H9 (cell line): ENCODE measurements around the gene CMTM8. TPM values are rescaled to one million over a fixed set of nuclear protein-coding genes. Genes with fewer than 3 reads are reported as not detected.
A peak's percentile ranks its signal among the peaks of the same experiment; 100 is the strongest.

Source experiments
- DNase-seq: peaks from one replicate; pipeline ENCODE4 v3.0.0-alpha.2; 2017
- H2AFZ ChIP-seq: one replicate; pipeline ENCODE4 v1.6.1; 2013; ENCODE audit warnings: mild to moderate bottlenecking, low read length, control low read depth, moderate library complexity
- H2AK5ac ChIP-seq: 2 replicates; pipeline ENCODE4 v1.6.1; 2013; ENCODE audit warnings: low read length, control low read depth, mixed read lengths; ENCODE audit not compliant: insufficient read length
- H2BK120ac ChIP-seq: one replicate; pipeline ENCODE4 v1.6.1; 2013; ENCODE audit warnings: low read depth, mild to moderate bottlenecking, low read length, control low read depth, inconsistent platforms; ENCODE audit not compliant: poor library complexity, severe bottlenecking
- H2BK12ac ChIP-seq: 2 replicates; pipeline ENCODE4 v1.6.1; 2013; ENCODE audit warnings: low read length, control low read depth, mixed read lengths, low read depth; ENCODE audit not compliant: insufficient read length
- H2BK15ac ChIP-seq: 2 replicates; pipeline ENCODE4 v1.6.1; 2013; ENCODE audit warnings: low read depth, low read length, control low read depth
- H2BK20ac ChIP-seq: one replicate; pipeline ENCODE4 v1.6.1; 2013; ENCODE audit warnings: low read depth, mild to moderate bottlenecking, low read length, control low read depth, inconsistent platforms; ENCODE audit not compliant: poor library complexity, severe bottlenecking
- H2BK5ac ChIP-seq: 2 replicates; pipeline ENCODE4 v1.6.1; 2013; ENCODE audit warnings: low read length, control low read depth, mixed read lengths; ENCODE audit not compliant: insufficient read length
- H3K14ac ChIP-seq: 2 replicates; pipeline ENCODE4 v1.6.1; 2013; ENCODE audit warnings: low read length, control low read depth; ENCODE audit not compliant: insufficient read depth
- H3K18ac ChIP-seq: 2 replicates; pipeline ENCODE4 v1.6.1; 2013; ENCODE audit warnings: low read depth, mild to moderate bottlenecking, mixed read lengths, low read length, control low read depth; ENCODE audit not compliant: insufficient read length
- H3K23ac ChIP-seq: 2 replicates; pipeline ENCODE4 v1.6.1; 2013; ENCODE audit warnings: low read length, control low read depth, mixed read lengths, low read depth; ENCODE audit not compliant: insufficient read length
- H3K23me2 ChIP-seq: 2 replicates; pipeline ENCODE4 v1.6.1; 2013; ENCODE audit warnings: low read depth, mild to moderate bottlenecking, mixed read lengths, low read length, control low read depth; ENCODE audit not compliant: insufficient read length, poor library complexity, severe bottlenecking
- H3K27ac ChIP-seq: 2 replicates; pipeline ENCODE4 v1.5.1; 2013; ENCODE audit warnings: low read length, control low read depth, mixed read lengths, low read depth; ENCODE audit not compliant: insufficient read length
- H3K27me3 ChIP-seq: 2 replicates; pipeline ENCODE4 v1.6.1; 2013; ENCODE audit warnings: low read length, control low read depth, inconsistent platforms; ENCODE audit not compliant: insufficient read depth
- H3K4ac ChIP-seq: 2 replicates; pipeline ENCODE4 v1.6.1; 2013; ENCODE audit warnings: low read depth, mild to moderate bottlenecking, control low read depth, inconsistent platforms, low read length, moderate library complexity
- H3K4me1 ChIP-seq: 2 replicates; pipeline ENCODE4 v1.6.1; 2013; ENCODE audit warnings: low read length, control low read depth, inconsistent platforms; ENCODE audit not compliant: insufficient read depth
- H3K4me2 ChIP-seq: 2 replicates; pipeline ENCODE4 v1.6.1; 2013; ENCODE audit warnings: low read length, control low read depth, mixed read lengths; ENCODE audit not compliant: insufficient read length, insufficient read depth
- H3K56ac ChIP-seq: 2 replicates; pipeline ENCODE4 v1.6.1; 2013; ENCODE audit warnings: low read depth, mild to moderate bottlenecking, mixed read lengths, low read length, control low read depth; ENCODE audit not compliant: insufficient read length
- H3K79me1 ChIP-seq: 2 replicates; pipeline ENCODE4 v1.6.1; 2013; ENCODE audit warnings: low read depth, mild to moderate bottlenecking, moderate library complexity, low read length, control low read depth, inconsistent platforms; ENCODE audit not compliant: insufficient read depth, poor library complexity, severe bottlenecking
- H3K79me2 ChIP-seq: 2 replicates; pipeline ENCODE4 v1.6.1; 2013; ENCODE audit warnings: low read length, control low read depth, inconsistent platforms; ENCODE audit not compliant: insufficient read depth
- H3K9ac ChIP-seq: 2 replicates; pipeline ENCODE4 v1.6.1; 2013; ENCODE audit warnings: low read length, control low read depth, mixed read lengths; ENCODE audit not compliant: insufficient read length; ENCODE audit errors: extremely low read depth
- H3K9me3 ChIP-seq: one replicate; pipeline ENCODE4 v1.6.1; 2013; ENCODE audit warnings: low read depth, low read length, inconsistent platforms; ENCODE audit not compliant: control insufficient read depth
- H3T11ph ChIP-seq: one replicate; pipeline ENCODE4 v1.6.1; 2013; ENCODE audit warnings: mild to moderate bottlenecking, low read length, control low read depth, inconsistent platforms
- H4K20me1 ChIP-seq: one replicate; pipeline ENCODE4 v1.6.1; 2013; ENCODE audit not compliant: control insufficient read depth, insufficient read length, insufficient read depth
- H4K5ac ChIP-seq: 2 replicates; pipeline ENCODE4 v1.6.1; 2013; ENCODE audit warnings: low read depth, mild to moderate bottlenecking, mixed read lengths, low read length, control low read depth; ENCODE audit not compliant: insufficient read length
- H4K8ac ChIP-seq: replicated peaks from 2 replicates; pipeline ENCODE4 v1.6.1; 2013; ENCODE audit warnings: low read length, control low read depth, mixed read lengths, low read depth; ENCODE audit not compliant: insufficient read length
- H4K91ac ChIP-seq: 2 replicates; pipeline ENCODE4 v1.6.1; 2013; ENCODE audit warnings: low read depth, mild to moderate bottlenecking, moderate library complexity, mixed read lengths, low read length, control low read depth; ENCODE audit not compliant: insufficient read length
- H3K27ac Mint-ChIP-seq, 3 experiments: 2 replicates in 2 of 3; 3 replicates in 1 of 3; pipeline ENCODE4 v1.8.0; 2020 to 2021; ENCODE audit warnings: mixed read lengths in 3 of 3, mild to moderate bottlenecking in 1 of 3, moderate library complexity in 1 of 3
- H3K27me3 Mint-ChIP-seq: 2 replicates; pipeline ENCODE4 v1.8.0; 2021; ENCODE audit warnings: low read depth, mild to moderate bottlenecking, moderate library complexity, mixed read lengths
- H3K36me3 Mint-ChIP-seq, 3 experiments: 2 replicates in 2 of 3; 3 replicates in 1 of 3; pipeline ENCODE4 v1.8.0; 2020 to 2021; ENCODE audit warnings: low read depth in 3 of 3, mixed read lengths in 3 of 3; ENCODE audit not compliant: insufficient read depth in 1 of 3
- H3K4me1 Mint-ChIP-seq, 2 experiments: 2 replicates each; pipeline ENCODE4 v1.8.0; 2020; ENCODE audit warnings: mixed read lengths in 2 of 2
- H3K4me3 Mint-ChIP-seq, 2 experiments: 2 replicates in 1 of 2; 3 replicates in 1 of 2; pipeline ENCODE4 v1.8.0; 2020 to 2021; ENCODE audit warnings: mild to moderate bottlenecking in 2 of 2, mixed read lengths in 2 of 2, moderate library complexity in 1 of 2
- H3K9me3 Mint-ChIP-seq, 2 experiments: 2 replicates in 1 of 2; 3 replicates in 1 of 2; pipeline ENCODE4 v1.8.0; 2020; ENCODE audit warnings: mild to moderate bottlenecking in 2 of 2, mixed read lengths in 2 of 2, moderate library complexity in 1 of 2
- WGBS: extraction: QIAGEN DNeasy Blood & Tissue Kit; methylation state at CpG from one replicate; pipeline ENCODE4 v1.1.7; 2013; ENCODE audit warnings: missing lambda C conversion rate, low lambda C conversion rate, mixed read lengths; ENCODE audit not compliant: insufficient read length; ENCODE audit errors: extremely low coverage; 5-methylcytosine and 5-hydroxymethylcytosine counted together
- total RNA-seq: library from RNA; stranded (reverse); gene quantifications from 2 replicates; pipeline ENCODE4 v1.2.1, GENCODE V29; 2021
- TF ChIP-seq, protein P1 (sequence below): fragments of 200-600 bp; sonication (generic); conservative IDR thresholded peaks from 3 replicates; pipeline ENCODE4 v1.8.0; 2021; ENCODE audit warnings: antibody characterized with exemption, mild to moderate bottlenecking

Gene CMTM8
- total RNA-seq, 1 experiment from 2014 or later = 4.0 TPM

DNA sequence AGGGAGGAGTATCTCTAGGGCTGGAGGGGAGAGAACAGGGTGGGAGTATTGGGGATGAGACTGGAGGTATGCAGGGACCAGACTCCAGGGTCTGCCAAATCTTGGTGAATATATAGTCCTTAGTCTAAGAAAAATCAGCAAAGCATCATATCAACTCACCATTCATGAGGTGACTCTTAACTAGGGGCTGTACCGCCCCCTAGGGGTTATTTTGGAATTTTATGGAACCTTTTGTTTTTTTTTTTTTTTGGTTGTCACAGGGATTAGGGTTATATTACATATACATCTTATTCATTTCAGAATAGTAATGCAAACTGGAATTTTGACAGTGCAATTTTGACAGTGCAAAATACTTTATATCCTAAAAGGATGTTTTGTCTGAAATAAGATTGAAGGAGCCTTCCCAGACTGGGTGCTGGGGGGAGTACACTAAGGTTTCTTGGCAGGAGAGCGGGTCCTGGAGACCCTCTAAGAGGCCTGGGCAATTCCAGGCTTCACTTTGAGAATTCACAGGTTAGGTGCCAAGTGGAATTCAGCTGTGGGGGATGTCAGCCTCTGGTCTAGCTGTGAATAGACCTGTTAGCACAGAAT lies 160.6 kb downstream of the CMTM8 start:
- Mint-ChIP-seq H3K27ac (peak overlapping the region in 1 of 3 experiments; percentile 49; a peak in 2 of 7 replicates), H3K36me3 (peaks cover 0 to 6% (median 0%) of the 10 kb centered on the region in 3 experiments; a peak in 2 of 7 replicates), H3K9me3 (no peaks in the 10 kb centered on the region; a peak in 1 of 5 replicates), H3K4me3 (peak overlapping the region in 1 of 2 experiments; percentile 33; a peak in 1 of 5 replicates), H3K4me1 (peaks cover 25 to 26% of the 10 kb centered on the region in 2 experiments), H3K27me3 (0 out of 2 replicates have a peak, but pooled peaks cover 1% of the 10 kb centered on the region)
- Histone ChIP-seq H3K56ac (no peak overlapping the region), H3K14ac (no peak overlapping the region), H2BK120ac (no peak overlapping the region), H2AK5ac (peak overlapping the region; percentile 37), H4K91ac (no peak overlapping the region), H2AFZ (no peak overlapping the region), H3T11ph (no peak overlapping the region), H3K4me2 (no peak overlapping the region), H3K23ac (no peak overlapping the region), H3K9ac (no peak overlapping the region), H3K79me1 (peaks cover 2% of the 10 kb centered on the region), H4K20me1 (no peaks in the 10 kb centered on the region), H2BK5ac (no peak overlapping the region), H3K4me1 (peaks cover 2% of the 10 kb centered on the region; the same call in 1 of the 2 replicates), H3K79me2 (no peaks in the 10 kb centered on the region), H3K18ac (no peak overlapping the region), H2BK12ac (no peak overlapping the region), H3K23me2 (no peaks in the 10 kb centered on the region), H3K27me3 (no peaks in the 10 kb centered on the region), H2BK20ac (no peak overlapping the region), H2BK15ac (no peak overlapping the region), H3K4ac (no peak overlapping the region), H4K8ac (no peak overlapping the region), H4K5ac (no peak overlapping the region), H3K27ac (no peak overlapping the region), H3K9me3 (no peaks in the 10 kb centered on the region)
- TF ChIP-seq, protein P1, sequence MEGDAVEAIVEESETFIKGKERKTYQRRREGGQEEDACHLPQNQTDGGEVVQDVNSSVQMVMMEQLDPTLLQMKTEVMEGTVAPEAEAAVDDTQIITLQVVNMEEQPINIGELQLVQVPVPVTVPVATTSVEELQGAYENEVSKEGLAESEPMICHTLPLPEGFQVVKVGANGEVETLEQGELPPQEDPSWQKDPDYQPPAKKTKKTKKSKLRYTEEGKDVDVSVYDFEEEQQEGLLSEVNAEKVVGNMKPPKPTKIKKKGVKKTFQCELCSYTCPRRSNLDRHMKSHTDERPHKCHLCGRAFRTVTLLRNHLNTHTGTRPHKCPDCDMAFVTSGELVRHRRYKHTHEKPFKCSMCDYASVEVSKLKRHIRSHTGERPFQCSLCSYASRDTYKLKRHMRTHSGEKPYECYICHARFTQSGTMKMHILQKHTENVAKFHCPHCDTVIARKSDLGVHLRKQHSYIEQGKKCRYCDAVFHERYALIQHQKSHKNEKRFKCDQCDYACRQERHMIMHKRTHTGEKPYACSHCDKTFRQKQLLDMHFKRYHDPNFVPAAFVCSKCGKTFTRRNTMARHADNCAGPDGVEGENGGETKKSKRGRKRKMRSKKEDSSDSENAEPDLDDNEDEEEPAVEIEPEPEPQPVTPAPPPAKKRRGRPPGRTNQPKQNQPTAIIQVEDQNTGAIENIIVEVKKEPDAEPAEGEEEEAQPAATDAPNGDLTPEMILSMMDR = peak; percentile 88
- no peak for DNase-seq
- WGBS = no CpG with 5 or more reads among the region's 2 CpGs
